Motor neuron (in vitro differentiated cells): ENCODE data around the gene SH3RF3. TPM values are rescaled to one million over a fixed set of nuclear protein-coding genes. Genes with fewer than 3 reads are reported as not detected.

Source experiments
- ATAC-seq, 8 experiments: fragments of 200-7000 bp; cut with Tn5 transposase; replicated peaks in 6 of 8; 2 replicates each; pipeline ENCODE4 v1.8.0; 2021; ENCODE audit warnings: mild to moderate bottlenecking in 8 of 8, moderate library complexity in 8 of 8
- H3K27ac ChIP-seq, 2 donors: fragments of 250-450 bp; sonication (Bioruptor Pico); 2 replicates each; pipeline ENCODE4 v1.9.0; 2021; ENCODE audit warnings: antibody characterized with exemption in 2 of 2, mild to moderate bottlenecking in 2 of 2, moderate library complexity in 1 of 2
- H3K4me1 ChIP-seq, 2 donors: fragments of 250-450 bp; sonication (Bioruptor Pico); replicated peaks in 1 of 2; 2 replicates each; pipeline ENCODE4 v1.6.1; 2021; ENCODE audit warnings: antibody characterized with exemption in 2 of 2, mild to moderate bottlenecking in 2 of 2, moderate library complexity in 1 of 2
- H3K4me3 ChIP-seq, 5 donors: fragments of 250-450 bp; sonication (Bioruptor Pico); 2 replicates each; pipeline ENCODE4 v1.9.0; 2021; ENCODE audit warnings: antibody characterized with exemption in 5 of 5, mild to moderate bottlenecking in 5 of 5, moderate library complexity in 4 of 5
- WGBS, 10 experiments: fragments of 450-650 bp; shearing (Covaris generic); methylation state at CpG; one replicate each; pipeline ENCODE4 v1.0.0; 2022; 5-methylcytosine and 5-hydroxymethylcytosine counted together
- in situ Hi-C, 9 experiments: fragments of 400-800 bp; cut with MboI; loops; one replicate each; pipeline ENCODE4 v1.15.0; 2021; ENCODE audit warnings: low sequenced_read_pairs in 9 of 9, low pct_unique_long_range_greater_than_20kb in 2 of 9; ENCODE audit not compliant: unreplicated experiment in 9 of 9
- total RNA-seq, 8 experiments: library from RNA; unstranded; fragments of 300-600 nt; gene quantifications; 2 replicates each; pipeline versions ENCODE4 v1.2.3 to v1.2.4, GENCODE V29; 2022

The SH3RF3 gene
- total RNA-seq, 8 experiments from 2014 or later = 0.13 to 6.5 (median 3.2) TPM

- Histone ChIP-seq H3K4me1 (peaks cover 29 to 30% of the 10 kb centered on the region in 2 donors), H3K27ac (no peak overlapping the region), H3K4me3 (no peak overlapping the region)
- ATAC-seq = peak in 1 of 8 experiments; percentile 31
- in situ Hi-C loops = no loop called here
- WGBS, 10 experiments = 38 to 80% (median 40%) methylated on average over 1 of the region's 1 CpG; no CpG with 5 or more reads in 7 of the 10 experiments
These were observed 193.6 kb downstream of the SH3RF3 start for GRCh38 chr2:109322641-109323040.

GRCh38 chr2:109324861-109325260, 195.9 kb downstream of the SH3RF3 start:
- Histone ChIP-seq H3K4me1 (peaks cover 11 to 13% of the 10 kb centered on the region in 2 donors), H3K4me3 (no peak overlapping the region), H3K27ac (no peak overlapping the region)
- in situ Hi-C loops = loop anchor here in 1 of 9 experiments (25.0 kb wide), 1 partner anchor 187 kb away; no protein-coding TSS in a partner anchor
- WGBS, 10 experiments = 0 to 100% (median 89%) methylated on average over 2 to 6 of the region's 6 CpGs
- peak in 2 of 8 experiments; percentile 73 to 76 for ATAC-seq

- 50 to 100% (median 81%) methylated on average over 1 to 4 of the region's 4 CpGs; no CpG with 5 or more reads in 2 of the 10 experiments for WGBS, 10 experiments
- Histone ChIP-seq H3K27ac (no peak overlapping the region), H3K4me3 (no peak overlapping the region), H3K4me1 (peaks cover 11 to 13% of the 10 kb centered on the region in 2 donors)
- in situ Hi-C loops = loop anchor here in 1 of 9 experiments (25.0 kb wide), 1 partner anchor 187 kb away; no protein-coding TSS in a partner anchor
- ATAC-seq = no peak
These were observed 196.6 kb downstream of the SH3RF3 start for GRCh38 chr2:109325570-109325969.

GRCh38 chr2:109326306-109326705, 197.3 kb downstream of the SH3RF3 start:
- H3K4me1 ChIP-seq = peaks cover 11 to 13% of the 10 kb centered on the region in 2 donors
- ATAC-seq = no peak
- H3K27ac ChIP-seq = no peak overlapping the region
- WGBS, 10 experiments = 65 to 100% (median 90%) methylated on average over 2 to 4 of the region's 4 CpGs; no CpG with 5 or more reads in 3 of the 10 experiments
- H3K4me3 ChIP-seq = no peak overlapping the region
- in situ Hi-C loops = loop anchor here in 1 of 9 experiments (25.0 kb wide), 1 partner anchor 186 kb away; no protein-coding TSS in a partner anchor

- no peak overlapping the region for H3K4me3 ChIP-seq
- in situ Hi-C loops = loop anchor here in 1 of 9 experiments (25.0 kb wide), 1 partner anchor 182 kb away; no protein-coding TSS in a partner anchor
- 83 to 100% (median 93%) methylated on average over 1 to 4 of the region's 4 CpGs for WGBS, 10 experiments
These were observed 201.1 kb downstream of the SH3RF3 start for GRCh38 chr2:109330056-109330455.

GRCh38 chr2:109331081-109331480, 202.1 kb downstream of the SH3RF3 start:
- in situ Hi-C loops = loop anchor here in 1 of 9 experiments (25.0 kb wide), 1 partner anchor 181 kb away; no protein-coding TSS in a partner anchor
- 35 to 100% (median 84%) methylated on average over 1 to 4 of the region's 4 CpGs; no CpG with 5 or more reads in 4 of the 10 experiments for WGBS, 10 experiments

More at GRCh38 chr2:109330056-109330455, 201.1 kb downstream of the SH3RF3 start:
- Histone ChIP-seq H3K27ac (no peak overlapping the region), H3K4me1 (peaks cover 10 to 13% of the 10 kb centered on the region in 2 donors)
- no peak for ATAC-seq

GRCh38 chr2:109331896-109332848, 203.2 kb downstream of the SH3RF3 start:
- in situ Hi-C loops = loop anchor here in 1 of 9 experiments (25.0 kb wide), 1 partner anchor 180 kb away; no protein-coding TSS in a partner anchor
- no peak overlapping the region for H3K27ac ChIP-seq
- ATAC-seq = peak; percentile 87 to 100 (median 99)
- no peak overlapping the region for H3K4me3 ChIP-seq
- peaks cover 10 to 13% of the 10 kb centered on the region in 2 donors for H3K4me1 ChIP-seq
- WGBS, 10 experiments = 0 to 83% (median 29%) methylated on average over 1 to 13 of the region's 24 CpGs; no CpG with 5 or more reads in 2 of the 10 experiments

More at GRCh38 chr2:109331081-109331480, 202.1 kb downstream of the SH3RF3 start:
- Histone ChIP-seq H3K4me1 (peaks cover 10 to 13% of the 10 kb centered on the region in 2 donors), H3K4me3 (no peak overlapping the region), H3K27ac (no peak overlapping the region)
- ATAC-seq = no peak

GRCh38 chr2:109332880-109333279, 203.9 kb downstream of the SH3RF3 start:
- WGBS, 10 experiments = 75 to 100% (median 86%) methylated on average over 1 to 5 of the region's 9 CpGs; no CpG with 5 or more reads in 3 of the 10 experiments
- Histone ChIP-seq H3K4me3 (no peak overlapping the region), H3K4me1 (peaks cover 10 to 13% of the 10 kb centered on the region in 2 donors), H3K27ac (no peak overlapping the region)
- peak in 5 of 8 experiments; percentile 19 to 50 (median 47) for ATAC-seq
- in situ Hi-C loops = loop anchor here in 1 of 9 experiments (25.0 kb wide), 1 partner anchor 179 kb away; no protein-coding TSS in a partner anchor

GRCh38 chr2:109333414-109334210, 204.6 kb downstream of the SH3RF3 start:
- H3K4me3 ChIP-seq = no peak overlapping the region
- H3K27ac ChIP-seq = no peak overlapping the region
- in situ Hi-C loops = loop anchor here in 1 of 9 experiments (25.0 kb wide), 1 partner anchor 179 kb away; no protein-coding TSS in a partner anchor
- H3K4me1 ChIP-seq = peaks cover 10 to 13% of the 10 kb centered on the region in 2 donors
- 33 to 93% (median 81%) methylated on average over 1 to 6 of the region's 7 CpGs; no CpG with 5 or more reads in 2 of the 10 experiments for WGBS, 10 experiments
- ATAC-seq = no peak

GRCh38 chr2:109335631-109336176, 206.7 kb downstream of the SH3RF3 start:
- in situ Hi-C loops = loop anchor here in 1 of 9 experiments (25.0 kb wide), 1 partner anchor 177 kb away; no protein-coding TSS in a partner anchor
- ATAC-seq = peak in 2 of 8 experiments; percentile 57 to 62
- Histone ChIP-seq H3K4me3 (no peak overlapping the region), H3K27ac (no peak overlapping the region), H3K4me1 (peaks cover 10 to 13% of the 10 kb centered on the region in 2 donors)
- WGBS, 10 experiments = 0 to 100% (median 85%) methylated on average over 1 to 12 of the region's 12 CpGs

- in situ Hi-C loops = loop anchor here in 1 of 9 experiments (25.0 kb wide), 1 partner anchor 176 kb away; no protein-coding TSS in a partner anchor
- no peak overlapping the region for H3K27ac ChIP-seq
- no peak for ATAC-seq
- WGBS, 10 experiments = 11 to 96% (median 42%) methylated on average over 3 to 6 of the region's 6 CpGs; no CpG with 5 or more reads in 5 of the 10 experiments
- H3K4me1 ChIP-seq = peaks cover 10 to 18% of the 10 kb centered on the region in 2 donors
- no peak overlapping the region for H3K4me3 ChIP-seq
These were observed 207.3 kb downstream of the SH3RF3 start for GRCh38 chr2:109336296-109336695.
